Measurements from ENCODE around the gene OR2M5. TPM values are rescaled to one million over a fixed set of nuclear protein-coding genes. Genes with fewer than 3 reads are reported as not detected.

Gene OR2M5
- total RNA-seq, 2 donors from 2014 or later = not detected

GRCh38 chr1:248165186-248165585, 20.2 kb downstream of the OR2M5 start:
- H3K9me3 ChIP-seq (ENCODE audit: control insufficient read depth, low read length, poor library complexity, severe bottlenecking) = no peaks in the 10 kb centered on the region
- Mint-ChIP-seq H3K36me3 (ENCODE audit: low read depth) (no peaks in the 10 kb centered on the region), H3K27me3 (no peaks in the 10 kb centered on the region), H3K27ac (no peak overlapping the region), H3K4me1 (no peaks in the 10 kb centered on the region), H3K4me3 (no peak overlapping the region)
- ATAC-seq (no peak), DNase-seq (no peak)

- H3K9me3 ChIP-seq (ENCODE audit: control insufficient read depth, low read length, poor library complexity, severe bottlenecking) = no peaks in the 10 kb centered on the region
- no peaks in the 10 kb centered on the region for H3K36me3 Mint-ChIP-seq (ENCODE audit: low read depth)
- no peaks in the 10 kb centered on the region for H3K27me3 Mint-ChIP-seq
- DNase-seq (no peak), ATAC-seq (no peak)
- H3K27ac Mint-ChIP-seq = no peak within 1 kb of the TSS
- no peak within 1 kb of the TSS for H3K4me3 Mint-ChIP-seq
- no peaks in the 10 kb centered on the region for H3K4me1 Mint-ChIP-seq
Observed at GRCh38 chr1:248174521-248174920, 29.6 kb downstream of the OR2M5 start, which contains the start of gene OR2M2. OR2M2 (plus strand) TSS chr1:248174821; CDS start chr1:248179986, 5,165 bp downstream.

- Mint-ChIP-seq H3K27ac (no peak overlapping the region), H3K36me3 (ENCODE audit: low read depth) (no peaks in the 10 kb centered on the region), H3K4me1 (no peaks in the 10 kb centered on the region), H3K27me3 (no peaks in the 10 kb centered on the region), H3K4me3 (no peak overlapping the region)
- ATAC-seq (no peak), DNase-seq (no peak)
- H3K9me3 ChIP-seq (ENCODE audit: control insufficient read depth, low read length, poor library complexity, severe bottlenecking) = no peaks in the 10 kb centered on the region
Observed at GRCh38 chr1:248183996-248184395, 39.0 kb downstream of the OR2M5 start.

GRCh38 chr1:248187363-248187762, 42.4 kb downstream of the OR2M5 start:
- no peaks in the 10 kb centered on the region for H3K9me3 ChIP-seq (ENCODE audit: control insufficient read depth, low read length, poor library complexity, severe bottlenecking)
- no peak for ATAC-seq
- Mint-ChIP-seq H3K4me3 (no peak overlapping the region), H3K36me3 (ENCODE audit: low read depth) (no peaks in the 10 kb centered on the region), H3K4me1 (no peaks in the 10 kb centered on the region), H3K27ac (no peak overlapping the region), H3K27me3 (no peaks in the 10 kb centered on the region)
- no peak for DNase-seq

- no peak for ATAC-seq
- H3K4me1 Mint-ChIP-seq = no peaks in the 10 kb centered on the region
Observed at GRCh38 chr1:248189026-248189425, 44.1 kb downstream of the OR2M5 start.

GRCh38 chr1:248194117-248194516, 49.2 kb downstream of the OR2M5 start:
- DNase-seq (no peak), ATAC-seq (no peak)
- Mint-ChIP-seq H3K4me1 (no peaks in the 10 kb centered on the region), H3K4me3 (no peak overlapping the region), H3K27ac (no peak overlapping the region), H3K36me3 (ENCODE audit: low read depth) (no peaks in the 10 kb centered on the region), H3K27me3 (no peaks in the 10 kb centered on the region)
- no peaks in the 10 kb centered on the region for H3K9me3 ChIP-seq (ENCODE audit: control insufficient read depth, low read length, poor library complexity, severe bottlenecking)

More at GRCh38 chr1:248189026-248189425, 44.1 kb downstream of the OR2M5 start:
- H3K36me3 Mint-ChIP-seq (ENCODE audit: low read depth) = no peaks in the 10 kb centered on the region
- no peaks in the 10 kb centered on the region for H3K9me3 ChIP-seq (ENCODE audit: control insufficient read depth, low read length, poor library complexity, severe bottlenecking)
- H3K27ac Mint-ChIP-seq = no peak overlapping the region
- H3K27me3 Mint-ChIP-seq = no peaks in the 10 kb centered on the region
- DNase-seq = no peak
- no peak overlapping the region for H3K4me3 Mint-ChIP-seq

Other genes starting within 250 kb of the OR2M5 start
- 1 to 10 TPM in 1 of 2 donors, under 1 TPM in 1; 0.72 to 6.6 TPM for gene OR2W3, start 249.6 kb upstream of the OR2M5 start, total RNA-seq
- gene OR2T8, start 224.9 kb upstream of the OR2M5 start, total RNA-seq = under 1 TPM in 1 of 2 donors, not detected in 1; 0.30 TPM
- under 1 TPM in 1 of 2 donors, not detected in 1; 0.15 TPM for gene OR2AJ1, start 220.3 kb upstream of the OR2M5 start, total RNA-seq
- under 1 TPM; 0.50 to 0.62 TPM for gene OR2L8, start 196.3 kb upstream of the OR2M5 start, total RNA-seq
- under 1 TPM in 1 of 2 donors, not detected in 1; 0.37 TPM for gene OR2AK2, start 179.9 kb upstream of the OR2M5 start, total RNA-seq
- gene OR2L5, start 131.5 kb upstream of the OR2M5 start, total RNA-seq = not detected
- gene OR2L2, start 115.1 kb upstream of the OR2M5 start, total RNA-seq = under 1 TPM; 0.21 to 0.22 TPM
- gene OR2L3, start 98.3 kb upstream of the OR2M5 start, total RNA-seq = not detected
- under 1 TPM in 1 of 2 donors, not detected in 1; 0.21 TPM for gene OR2L13, start 50.0 kb upstream of the OR2M5 start, total RNA-seq
- not detected for gene OR2M2, start 29.7 kb downstream of the OR2M5 start, total RNA-seq
- not detected for gene OR2M3, start 52.1 kb downstream of the OR2M5 start, total RNA-seq
- gene OR2M4, start 86.3 kb downstream of the OR2M5 start, total RNA-seq = not detected
- gene OR2T33, start 132.8 kb downstream of the OR2M5 start, total RNA-seq = not detected
- not detected for gene OR2T12, start 158.3 kb downstream of the OR2M5 start, total RNA-seq
- gene OR2M7, start 179.4 kb downstream of the OR2M5 start, total RNA-seq = not detected
- not detected for gene OR14C36, start 203.6 kb downstream of the OR2M5 start, total RNA-seq
- gene OR2T4, start 216.5 kb downstream of the OR2M5 start, total RNA-seq = not detected
- gene OR2T6, start 230.6 kb downstream of the OR2M5 start, total RNA-seq = not detected